NOMO-1 treated with dmso at 0.1 percent for 144 hours (cell line): ENCODE results near the gene PRR23C.
"Not testable (repeated sequence)": the region's sequence is repeated elsewhere in the genome, so short reads cannot be mapped to it uniquely, and the experiment has no call there.

Experiments used
- DNase-seq: peaks from one replicate; lab custom pipeline; 2025; ENCODE audit not compliant: unreplicated experiment; lab: John Stamatoyannopoulos, UW

The PRR23C gene

DNA sequence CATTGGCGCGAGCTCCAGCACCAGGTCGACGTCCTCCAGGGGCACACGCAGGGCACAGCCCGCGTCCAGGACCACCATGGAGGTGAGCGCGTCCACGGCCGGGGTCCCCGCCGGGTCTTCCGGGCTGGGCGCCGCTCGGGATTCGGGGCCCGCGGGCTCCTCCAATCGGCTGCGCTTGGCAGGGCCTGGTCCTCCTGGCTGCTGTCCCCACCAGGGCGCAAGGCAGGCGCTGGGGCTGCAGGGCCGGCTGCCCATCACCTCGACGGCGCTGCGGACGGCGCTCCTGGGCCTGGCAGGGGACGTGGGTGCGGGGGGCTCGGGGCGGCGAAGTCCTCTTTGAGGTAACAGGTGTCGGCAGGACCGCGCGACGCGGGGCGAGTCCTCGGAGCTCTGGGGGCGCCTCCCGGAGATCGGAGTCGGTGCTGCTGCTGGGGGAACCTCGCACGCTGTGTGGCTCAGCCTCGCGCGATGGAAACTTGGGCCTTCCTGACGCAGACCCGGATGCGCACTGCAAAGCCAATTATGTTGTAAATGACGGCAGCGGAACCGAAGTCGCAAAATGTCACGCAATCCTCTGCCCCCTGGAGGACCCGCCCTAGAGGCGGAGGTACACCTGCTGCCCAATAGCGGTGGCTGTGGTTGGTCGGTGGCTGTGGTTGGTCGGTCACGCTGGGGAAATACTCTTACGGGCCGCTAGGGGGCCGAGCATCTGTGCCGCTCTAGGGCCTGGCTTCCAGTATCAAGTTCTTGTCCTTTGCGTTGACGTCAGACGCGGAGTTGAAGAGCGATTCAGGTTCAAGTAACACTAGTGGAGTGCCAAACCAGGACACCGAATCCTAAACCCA is at the start of gene PRR23C:
Gene PRR23C (minus strand): TSS at position 527 of the 845 bp plus-strand sequence. CDS start 272 bp downstream, at position 255.
- DNase-seq, result no peak

GRCh38 chr3:139093840-139094239 is 49.1 kb upstream of the PRR23C start:
- DNase-seq, result no peak

DNA sequence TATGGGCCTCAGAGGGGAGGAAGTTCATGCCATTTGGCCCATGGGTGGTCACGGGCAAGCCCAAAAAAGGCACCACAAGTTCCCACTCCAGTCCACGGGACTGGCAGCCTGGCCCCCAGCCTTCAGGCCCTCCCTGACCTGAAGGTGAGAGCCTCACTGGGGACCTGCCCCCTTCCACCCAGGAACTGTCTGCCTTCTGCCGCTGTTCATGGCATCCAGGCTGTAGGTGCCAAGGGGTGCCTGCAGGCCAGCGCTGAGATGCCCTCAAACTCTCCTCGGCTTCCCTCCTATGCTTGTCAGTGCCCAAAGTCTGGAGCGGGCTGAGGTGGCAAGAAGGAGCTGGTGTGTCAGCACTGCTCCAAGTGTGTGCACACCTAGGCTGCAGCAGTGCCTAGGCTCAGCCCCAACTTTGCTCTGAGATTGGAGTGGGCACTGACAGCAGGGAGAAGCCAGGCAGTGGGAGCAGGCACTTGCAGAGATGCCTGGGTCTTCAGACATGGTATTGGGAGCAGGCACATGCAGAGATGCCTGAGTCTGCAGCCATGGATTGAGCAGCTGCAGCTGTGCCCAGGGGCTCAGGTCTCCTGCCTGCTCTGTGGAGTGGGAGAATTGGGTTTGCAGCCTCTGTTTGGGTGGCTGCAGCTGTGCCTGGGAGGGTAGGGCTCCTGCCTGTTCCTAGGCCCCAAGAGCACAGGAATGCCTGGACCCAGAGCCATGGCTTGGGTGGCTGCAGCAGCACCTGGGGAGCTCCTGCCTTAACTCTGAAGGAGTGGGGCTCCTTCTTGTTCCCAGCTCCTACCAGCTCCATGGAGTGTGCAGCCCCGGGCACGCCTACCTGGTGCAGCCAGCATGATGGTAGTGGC is 44.0 kb upstream of the PRR23C start:
- DNase-seq, result no peak

GRCh38 chr3:139087621-139088020 is 42.9 kb upstream of the PRR23C start:
- DNase-seq, result no peak

DNA sequence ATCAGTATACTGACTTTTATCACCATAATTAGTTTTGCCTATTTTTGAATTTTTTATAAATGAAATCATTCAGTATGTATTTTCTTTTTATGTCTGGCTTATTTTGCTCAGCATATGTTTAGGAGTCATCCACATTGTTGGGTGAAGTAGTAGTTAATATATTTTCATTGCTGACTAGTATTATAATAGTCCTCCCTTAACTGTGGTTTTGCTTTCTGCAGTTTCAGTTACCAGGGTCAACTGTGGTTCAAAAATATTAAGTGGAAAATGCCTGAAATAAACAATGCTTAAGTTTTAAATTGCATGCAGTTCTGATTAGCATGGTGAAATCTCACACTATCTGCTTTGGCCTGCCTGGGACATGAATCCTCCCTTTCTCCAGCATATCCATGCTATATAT is 39.5 kb upstream of the PRR23C start:
- DNase-seq, result no peak

- no peak for DNase-seq
These were observed 29.9 kb upstream of the PRR23C start for GRCh38 chr3:139074565-139075115.

DNA sequence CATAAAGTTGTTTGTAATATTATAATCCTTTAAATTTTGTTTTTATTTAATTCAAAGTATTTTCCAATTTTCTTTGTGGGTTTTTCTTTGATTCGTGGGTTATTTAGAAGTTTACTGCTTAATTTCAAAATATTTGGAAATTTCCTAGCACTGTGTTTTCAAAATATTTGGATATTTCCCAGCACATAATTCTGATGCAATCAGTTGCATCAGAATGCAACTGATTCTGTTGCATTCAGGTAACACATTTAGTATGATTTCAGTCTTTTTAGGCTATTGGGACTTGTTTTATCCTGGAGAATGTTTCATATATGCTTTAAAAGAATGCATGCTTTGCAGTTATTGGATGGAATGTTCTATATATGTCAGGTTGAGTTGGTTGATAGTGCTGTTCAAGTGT is 18.2 kb upstream of the PRR23C start:
- DNase-seq, result no peak

- no peak for DNase-seq
These were observed 8.3 kb upstream of the PRR23C start for GRCh38 chr3:139052802-139053600.

- no peak for DNase-seq
These were observed 932 bp downstream of the PRR23C start for GRCh38 chr3:139043554-139044365.

DNA sequence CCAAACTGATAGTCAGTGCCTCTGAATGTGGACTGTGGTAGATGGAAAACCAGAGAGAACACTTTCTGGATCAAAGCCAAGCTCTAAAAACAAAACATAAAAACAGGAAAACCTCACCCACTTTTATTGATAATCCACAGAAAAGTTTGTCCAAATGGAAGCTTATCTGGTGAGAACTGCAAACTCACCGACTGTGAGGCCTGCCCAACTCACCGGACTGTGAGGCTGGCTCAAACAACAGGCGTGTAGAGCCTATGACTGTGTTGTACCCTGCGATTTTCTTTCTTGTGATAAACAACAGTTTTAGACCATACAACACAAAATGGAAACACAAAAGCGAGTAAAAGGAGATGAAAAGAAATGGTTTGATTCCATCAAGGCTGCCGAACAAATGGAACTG is 7.2 kb downstream of the PRR23C start:
- no peak for DNase-seq

DNA sequence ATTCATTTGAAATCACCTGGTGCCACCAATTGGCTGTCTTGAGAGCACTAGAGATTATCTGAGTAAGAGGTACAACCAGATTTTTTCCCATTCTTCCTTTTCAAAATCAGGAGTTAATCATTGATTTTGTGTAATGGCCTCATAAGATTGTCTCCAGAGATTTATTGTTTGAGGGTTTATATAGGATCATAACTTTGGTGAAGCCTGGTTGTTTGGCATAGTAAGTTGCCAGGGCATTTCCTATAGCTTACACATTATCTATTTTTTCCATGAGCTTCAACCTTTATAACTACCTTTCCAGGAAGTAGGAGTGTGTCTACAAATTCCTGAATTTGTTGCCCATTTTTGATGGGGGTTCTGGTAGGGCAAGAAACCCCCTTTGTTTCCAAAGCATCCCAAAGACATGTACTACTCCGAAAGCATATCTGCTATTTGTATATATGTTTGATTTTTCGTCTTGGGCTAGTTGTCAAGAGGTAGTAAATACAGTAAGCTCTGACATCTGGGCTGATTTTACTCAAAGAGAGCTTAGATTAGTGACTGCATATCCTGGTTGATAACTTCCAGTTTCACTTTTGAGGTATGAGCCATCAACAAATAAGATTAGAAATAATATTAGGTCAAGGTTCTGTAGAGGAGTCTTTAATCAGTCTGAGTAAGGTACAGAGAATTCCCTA is 12.2 kb downstream of the PRR23C start:
- DNase-seq, result no peak

DNA sequence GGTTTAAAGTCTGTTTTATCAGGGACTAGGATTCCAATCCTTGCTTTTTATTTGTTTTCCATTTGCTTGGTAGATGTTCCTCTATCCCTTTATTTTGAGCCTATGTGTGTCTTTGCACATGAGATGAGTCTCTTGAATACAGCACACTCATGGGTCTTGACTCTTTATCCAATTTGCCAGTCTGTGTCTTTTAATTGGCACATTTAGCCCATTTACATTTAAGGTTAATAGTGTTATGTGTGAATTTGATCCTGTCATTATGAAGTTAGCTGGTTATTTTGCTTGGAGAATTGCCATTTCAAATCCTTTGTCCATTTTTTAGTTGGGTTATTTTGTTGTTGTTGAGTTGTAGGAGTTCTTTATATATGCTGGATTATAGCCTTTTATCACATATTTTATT is 14.1 kb downstream of the PRR23C start:
- not testable (repeated sequence) for DNase-seq

DNA sequence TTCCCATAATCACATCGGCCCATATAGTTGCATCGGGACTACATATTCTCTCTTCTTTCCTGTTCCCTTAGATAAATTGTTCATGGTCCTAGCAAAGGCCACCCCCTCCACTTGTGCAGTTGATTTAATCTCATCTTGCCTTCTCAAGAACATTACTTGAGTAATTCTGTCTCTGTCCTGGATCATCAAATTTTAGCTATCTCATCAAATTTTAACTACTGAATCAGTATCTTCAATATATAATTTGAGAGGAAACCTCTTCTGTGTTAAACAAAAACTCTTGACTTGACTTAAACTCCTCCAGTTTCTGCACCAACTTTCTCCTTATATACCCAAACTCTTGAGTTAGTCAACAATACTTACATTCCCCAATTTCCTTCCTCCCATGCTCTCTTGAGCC is 19.7 kb downstream of the PRR23C start:
- no peak for DNase-seq

GRCh38 chr3:139020868-139021234 is 23.8 kb downstream of the PRR23C start, which contains the start of gene PRR23B:
TSS of gene PRR23B (minus strand) at chr3:139020926. CDS start at chr3:139020661, 265 bp downstream.
- DNase-seq, result no peak

DNA sequence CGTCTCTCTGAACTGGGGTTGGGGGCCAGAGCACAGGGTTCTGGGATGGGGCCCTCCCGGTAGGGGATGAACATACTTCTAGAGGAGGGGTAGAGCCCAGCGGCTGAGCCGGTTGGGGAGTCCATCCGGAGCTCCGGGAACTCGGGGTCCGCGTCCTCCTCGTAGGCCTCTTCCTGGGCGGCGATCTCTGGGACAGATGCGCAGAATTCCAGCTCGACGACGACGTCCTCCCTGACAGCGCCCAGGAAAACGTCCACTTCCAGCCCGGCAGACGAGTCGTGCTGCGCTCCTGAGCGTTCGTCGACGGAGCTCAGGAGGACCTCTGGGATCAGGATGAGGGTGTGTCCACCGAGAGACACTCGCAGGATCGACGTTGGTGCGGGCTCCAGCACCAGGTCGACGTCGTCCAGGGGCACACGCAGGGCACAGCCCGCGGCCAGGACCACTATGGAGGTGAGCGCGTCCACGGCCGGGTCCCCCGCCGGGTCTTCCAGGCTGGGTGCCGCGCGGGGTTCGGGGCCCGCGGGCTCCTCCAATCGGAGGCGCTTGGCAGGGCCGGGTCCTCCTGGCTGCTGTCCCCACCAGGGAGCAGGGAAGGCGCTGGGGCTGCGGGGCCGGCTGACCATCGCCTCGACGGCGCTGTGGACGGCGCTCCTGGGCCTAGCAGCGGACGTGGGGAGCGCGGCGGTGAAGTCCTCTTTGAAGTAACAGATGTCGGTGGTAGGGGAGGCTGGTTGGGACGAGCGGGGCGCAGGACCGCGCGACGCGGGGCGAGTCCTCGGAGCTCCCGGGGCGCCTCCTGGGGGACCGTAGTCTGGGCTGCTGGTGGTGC is 24.4 kb downstream of the PRR23C start:
- DNase-seq, result no peak

DNA sequence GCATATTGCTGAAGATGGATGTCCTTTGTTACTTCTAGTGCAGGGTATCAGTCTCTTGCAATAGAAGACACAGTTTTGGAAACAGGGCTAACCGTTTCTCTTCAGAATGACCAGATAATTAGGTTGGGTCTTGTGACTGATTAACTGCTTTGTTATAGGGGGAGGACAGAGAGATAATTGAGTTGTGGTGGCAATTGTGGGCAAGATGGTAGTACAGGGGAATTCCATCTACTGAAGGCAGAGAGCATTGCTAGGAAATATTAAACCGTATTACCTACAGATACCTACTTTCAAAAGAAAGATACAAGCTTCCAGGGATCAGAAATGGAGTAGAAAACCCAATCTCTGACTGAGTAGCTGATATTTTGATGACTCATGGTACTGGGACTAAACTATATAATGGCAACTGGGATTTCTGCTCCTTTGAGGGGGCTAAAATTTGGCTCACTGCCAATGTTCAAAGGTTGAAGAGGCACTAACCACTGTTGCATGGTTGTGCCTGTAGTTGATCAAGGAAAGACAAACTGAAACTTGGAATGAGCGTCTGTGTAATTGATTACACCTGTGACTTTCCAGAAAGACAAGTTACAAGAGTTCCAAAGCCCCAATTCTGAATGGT is 28.2 kb downstream of the PRR23C start:
- no peak for DNase-seq

DNA sequence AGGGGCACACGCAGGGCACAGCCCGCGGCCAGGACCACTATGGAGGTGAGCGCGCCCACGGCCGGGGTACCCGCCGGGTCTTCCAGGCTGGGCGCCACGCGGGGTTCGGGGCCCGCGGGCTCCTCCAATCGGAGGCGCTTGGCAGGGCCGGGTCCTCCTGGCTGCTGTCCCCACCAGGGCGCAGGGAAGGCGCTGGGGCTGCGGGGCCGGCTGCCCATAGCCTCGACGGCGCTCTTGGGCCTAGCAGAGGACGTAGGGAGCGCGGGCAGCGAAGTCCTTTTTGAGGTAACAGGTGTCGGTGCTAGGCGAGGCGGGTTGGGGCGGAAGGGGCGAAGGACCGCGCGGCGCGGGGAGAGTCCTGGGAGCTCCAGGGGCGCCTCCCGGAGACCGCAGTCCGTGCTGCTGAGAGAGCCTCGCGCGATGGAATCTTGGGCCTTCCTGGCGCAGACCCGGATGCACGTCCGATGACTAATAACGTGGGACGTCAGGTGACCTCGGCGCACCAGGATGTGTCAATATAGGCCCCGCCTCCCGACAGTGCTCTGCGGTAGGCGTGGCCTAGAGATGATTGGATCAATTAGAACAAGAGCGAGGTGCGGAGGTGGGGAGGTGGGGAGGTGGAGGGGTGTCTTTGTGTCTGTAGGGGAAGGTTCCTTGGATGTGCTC is 38.5 kb downstream of the PRR23C start, which contains the start of gene PRR23A:
Gene PRR23A (minus strand): TSS at position 218 of the 666 bp plus-strand sequence. CDS start 0 bp downstream, at position 218.
- DNase-seq, result no peak
